SK-N-SH treated with all-trans-retinoic acid at 6 μM for 48 hours (cell line): Measurements from ENCODE around the gene CWC27.

Experiments
- ATAC-seq: fragments of 200-7000 bp; cut with Tn5 transposase; 3 replicates; pipeline ENCODE4 v1.9.1; 2020; ENCODE audit warnings: mild to moderate bottlenecking, moderate library complexity
- ARNTL ChIP-seq: fragments of 450-650 bp; formaldehyde crosslinking; IDR thresholded peaks from 2 replicates; pipeline ENCODE4 v1.5.0; 2020; ENCODE audit warnings: low read depth, mild to moderate bottlenecking, moderate library complexity, borderline replicate concordance
- CREB5 ChIP-seq: fragments of 250-450 bp; sonication (Bioruptor Pico); IDR thresholded peaks from 2 replicates; pipeline ENCODE4 v1.5.1; 2020; ENCODE audit warnings: low read depth, mild to moderate bottlenecking, moderate library complexity
- CSDC2 ChIP-seq: fragments of 250-450 bp; sonication (Bioruptor Pico); IDR thresholded peaks from 2 replicates; pipeline ENCODE4 v1.5.0; 2020; ENCODE audit warnings: mild to moderate bottlenecking, moderate library complexity
- CSRNP3 ChIP-seq: fragments of 250-450 bp; sonication (Bioruptor Pico); IDR thresholded peaks from 2 replicates; pipeline ENCODE4 v1.5.1; 2021; ENCODE audit warnings: mild to moderate bottlenecking, moderate library complexity
- ESRRG ChIP-seq: fragments of 250-450 bp; sonication (Bioruptor Pico); IDR thresholded peaks from 2 replicates; pipeline ENCODE4 v1.6.1; 2021; ENCODE audit warnings: mild to moderate bottlenecking
- GLIS3 ChIP-seq: fragments of 250-450 bp; sonication (Bioruptor Pico); IDR thresholded peaks from 2 replicates; pipeline ENCODE4 v1.5.0; 2020; ENCODE audit warnings: mild to moderate bottlenecking, moderate library complexity
- ISL1 ChIP-seq: fragments of 250-450 bp; sonication (Bioruptor Pico); IDR thresholded peaks from 2 replicates; pipeline ENCODE4 v2.1.2; 2022; ENCODE audit warnings: mild to moderate bottlenecking, moderate library complexity
- OSR1 ChIP-seq: fragments of 250-450 bp; sonication (Bioruptor Pico); IDR thresholded peaks from 2 replicates; pipeline ENCODE4 v1.8.0; 2022; ENCODE audit warnings: moderate library complexity, mild to moderate bottlenecking, inconsistent platforms
- POU6F1 ChIP-seq: fragments of 250-450 bp; sonication (Bioruptor Pico); IDR thresholded peaks from 2 replicates; pipeline ENCODE4 v1.8.0; 2021; ENCODE audit warnings: low read depth, mild to moderate bottlenecking, moderate library complexity, borderline replicate concordance
- PPARA ChIP-seq: fragments of 250-450 bp; sonication (Bioruptor Pico); IDR thresholded peaks from 2 replicates; pipeline ENCODE4 v1.5.0; 2020; ENCODE audit warnings: mild to moderate bottlenecking, borderline replicate concordance
- RARB ChIP-seq: fragments of 250-450 bp; sonication (Bioruptor Pico); IDR thresholded peaks from 2 replicates; pipeline ENCODE4 v1.8.0; 2021; ENCODE audit warnings: mild to moderate bottlenecking, moderate library complexity
- SNAI2 ChIP-seq: fragments of 250-450 bp; sonication (Bioruptor Pico); IDR thresholded peaks from 2 replicates; pipeline ENCODE4 v1.5.0; 2020; ENCODE audit warnings: mild to moderate bottlenecking, moderate library complexity
- TCF4 ChIP-seq: fragments of 250-450 bp; sonication (Bioruptor Pico); IDR thresholded peaks from 2 replicates; pipeline ENCODE4 v1.8.0; 2021; ENCODE audit warnings: mild to moderate bottlenecking, moderate library complexity, borderline replicate concordance
- TOX ChIP-seq: fragments of 250-450 bp; sonication (Bioruptor Pico); IDR thresholded peaks from 2 replicates; pipeline ENCODE4 v1.8.0; 2021; ENCODE audit warnings: mild to moderate bottlenecking, moderate library complexity, borderline replicate concordance
- TSHZ2 ChIP-seq: fragments of 250-450 bp; sonication (Bioruptor Pico); IDR thresholded peaks from 2 replicates; pipeline ENCODE4 v1.5.0; 2020; ENCODE audit warnings: mild to moderate bottlenecking, moderate library complexity
- ZC3H10 ChIP-seq: fragments of 250-450 bp; sonication (Bioruptor Pico); IDR thresholded peaks from 2 replicates; pipeline ENCODE4 v1.5.1; 2021; ENCODE audit warnings: mild to moderate bottlenecking, moderate library complexity
- ZFP3 ChIP-seq: fragments of 250-450 bp; sonication (Bioruptor Pico); IDR thresholded peaks from 2 replicates; pipeline ENCODE4 v1.5.0; 2020; ENCODE audit warnings: mild to moderate bottlenecking, moderate library complexity
- ZNF565 ChIP-seq: fragments of 450-650 bp; formaldehyde crosslinking; conservative IDR thresholded peaks from 2 replicates; pipeline ENCODE4 v1.5.0; 2020; ENCODE audit warnings: low read depth, mild to moderate bottlenecking, moderate library complexity
- ZNF70 ChIP-seq: fragments of 450-650 bp; formaldehyde crosslinking; IDR thresholded peaks from 2 replicates; pipeline ENCODE4 v1.5.0; 2020; ENCODE audit warnings: mild to moderate bottlenecking, moderate library complexity
- ZNF8 ChIP-seq: fragments of 450-650 bp; formaldehyde crosslinking; IDR thresholded peaks from 2 replicates; pipeline ENCODE4 v1.5.0; 2020; ENCODE audit warnings: mild to moderate bottlenecking, moderate library complexity

CWC27 gene

GRCh38 chr5:64869419-64869818 is 100.7 kb downstream of the CWC27 start (continued):
- TF ChIP-seq ZNF565 (CRISPR knock-in tag) (no peak), CSRNP3 (CRISPR knock-in tag) (no peak), POU6F1 (CRISPR knock-in tag) (no peak)

GRCh38 chr5:64872044-64872443 is 103.3 kb downstream of the CWC27 start:
- ATAC-seq, result no peak
- no peak for TF ChIP-seq GLIS3
- no peak for TF ChIP-seq CREB5
- TF ChIP-seq RARB (CRISPR knock-in tag), result no peak
- TF ChIP-seq SNAI2, result no peak
- no peak for TF ChIP-seq ZNF8 (CRISPR knock-in tag)
- no peak for TF ChIP-seq TCF4 (CRISPR knock-in tag)
- no peak for TF ChIP-seq ESRRG
- no peak for TF ChIP-seq ARNTL (CRISPR knock-in tag)

- TF ChIP-seq ZNF8 (CRISPR knock-in tag) (no peak), ESRRG (no peak), ZNF70 (CRISPR knock-in tag) (no peak), ZC3H10 (CRISPR knock-in tag) (no peak), SNAI2 (no peak), CSDC2 (CRISPR knock-in tag) (no peak), ISL1 (no peak), RARB (CRISPR knock-in tag) (no peak), OSR1 (CRISPR knock-in tag) (no peak), PPARA (CRISPR knock-in tag) (no peak), ARNTL (CRISPR knock-in tag) (no peak), CREB5 (no peak)
- no peak for ATAC-seq
Observed at GRCh38 chr5:64873441-64873840, 104.7 kb downstream of the CWC27 start.

- no peak for TF ChIP-seq ZNF70 (CRISPR knock-in tag)
- TF ChIP-seq TSHZ2 (CRISPR knock-in tag), result no peak
- no peak for TF ChIP-seq RARB (CRISPR knock-in tag)
- TF ChIP-seq GLIS3, result no peak
- no peak for TF ChIP-seq ZFP3
- TF ChIP-seq OSR1 (CRISPR knock-in tag), result no peak
- TF ChIP-seq CREB5, result no peak
- TF ChIP-seq TOX (CRISPR knock-in tag), result no peak
- no peak for TF ChIP-seq ESRRG
- TF ChIP-seq SNAI2, result no peak
- ATAC-seq, result no peak
Observed at GRCh38 chr5:64874753-64875152, 106.0 kb downstream of the CWC27 start.
